WI38 (cell line): Measurements from ENCODE around the gene SRGAP3.

ENCODE experiments used
- H3K4me3 ChIP-seq: 2 replicates; pipeline ENCODE4 v1.5.1; 2011; ENCODE audit warnings: low read depth, mild to moderate bottlenecking, control low read depth, low read length
- TF ChIP-seq, protein P1 (sequence below): IDR thresholded peaks from 2 replicates; pipeline ENCODE4 v1.5.1; 2012; ENCODE audit warnings: low read depth, mild to moderate bottlenecking, control low read depth, low read length

The SRGAP3 gene

DNA sequence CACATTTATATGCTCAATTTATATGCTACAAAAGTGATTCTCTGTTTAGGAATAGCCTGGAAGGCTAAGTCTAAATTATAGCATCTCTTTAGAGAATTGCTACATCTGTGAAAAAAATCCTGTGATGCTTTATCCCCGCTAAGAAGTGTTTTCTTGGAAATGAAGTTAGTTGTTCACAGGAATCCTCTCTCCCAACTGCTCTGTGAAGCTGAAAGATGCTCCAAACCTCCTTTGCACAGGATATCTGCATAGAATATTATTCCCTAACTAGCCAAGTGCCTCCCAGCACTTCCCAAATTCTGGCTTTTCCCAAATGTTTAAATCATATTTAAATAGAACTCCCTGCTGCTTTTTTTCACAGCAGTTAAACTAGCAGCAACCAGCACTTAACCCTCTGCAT is 132.2 kb downstream of the SRGAP3 start:
- TF ChIP-seq, protein P1, sequence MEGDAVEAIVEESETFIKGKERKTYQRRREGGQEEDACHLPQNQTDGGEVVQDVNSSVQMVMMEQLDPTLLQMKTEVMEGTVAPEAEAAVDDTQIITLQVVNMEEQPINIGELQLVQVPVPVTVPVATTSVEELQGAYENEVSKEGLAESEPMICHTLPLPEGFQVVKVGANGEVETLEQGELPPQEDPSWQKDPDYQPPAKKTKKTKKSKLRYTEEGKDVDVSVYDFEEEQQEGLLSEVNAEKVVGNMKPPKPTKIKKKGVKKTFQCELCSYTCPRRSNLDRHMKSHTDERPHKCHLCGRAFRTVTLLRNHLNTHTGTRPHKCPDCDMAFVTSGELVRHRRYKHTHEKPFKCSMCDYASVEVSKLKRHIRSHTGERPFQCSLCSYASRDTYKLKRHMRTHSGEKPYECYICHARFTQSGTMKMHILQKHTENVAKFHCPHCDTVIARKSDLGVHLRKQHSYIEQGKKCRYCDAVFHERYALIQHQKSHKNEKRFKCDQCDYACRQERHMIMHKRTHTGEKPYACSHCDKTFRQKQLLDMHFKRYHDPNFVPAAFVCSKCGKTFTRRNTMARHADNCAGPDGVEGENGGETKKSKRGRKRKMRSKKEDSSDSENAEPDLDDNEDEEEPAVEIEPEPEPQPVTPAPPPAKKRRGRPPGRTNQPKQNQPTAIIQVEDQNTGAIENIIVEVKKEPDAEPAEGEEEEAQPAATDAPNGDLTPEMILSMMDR = no peak
- H3K4me3 ChIP-seq = no peak overlapping the region

DNA sequence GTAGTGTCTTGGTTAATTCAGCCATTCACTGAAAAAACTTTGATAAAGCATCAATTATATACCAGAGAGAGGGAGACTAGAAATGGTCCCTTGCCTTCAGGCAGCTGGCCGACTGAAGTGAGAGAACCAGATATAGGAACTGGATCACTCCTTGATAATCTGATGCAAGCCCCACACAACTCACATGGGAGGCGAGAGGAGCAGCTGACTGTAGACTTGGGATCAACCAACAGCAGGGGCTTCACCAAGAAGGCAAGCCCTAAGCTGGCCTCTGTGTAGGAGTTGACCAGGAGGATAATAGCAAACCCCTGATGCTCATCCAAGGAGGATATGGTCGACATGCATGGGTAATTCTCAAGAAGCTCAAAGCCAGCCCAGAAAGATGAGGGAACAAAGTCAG is 133.1 kb downstream of the SRGAP3 start:
- TF ChIP-seq, protein P1 = no peak
- no peak overlapping the region for H3K4me3 ChIP-seq

DNA sequence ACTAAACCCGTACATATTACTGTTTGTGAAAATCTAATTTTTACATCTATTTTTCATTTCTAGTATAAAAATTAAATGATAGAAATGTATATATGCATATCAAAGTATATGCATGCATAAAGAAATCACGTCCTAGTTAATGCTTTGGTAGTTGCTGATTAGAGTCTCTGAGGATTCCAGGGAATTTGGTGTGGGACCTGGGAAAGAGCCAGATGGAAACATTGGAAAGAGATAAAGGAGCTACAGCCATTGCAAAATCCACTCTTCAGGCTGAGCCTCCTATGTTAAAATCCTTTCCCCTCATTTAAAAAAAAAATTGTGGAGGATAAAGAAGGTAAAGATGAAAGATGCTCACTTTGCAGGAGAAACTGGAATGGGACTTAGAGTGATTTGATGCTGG is 134.1 kb downstream of the SRGAP3 start:
- H3K4me3 ChIP-seq = no peak overlapping the region
- TF ChIP-seq, protein P1 = no peak

DNA sequence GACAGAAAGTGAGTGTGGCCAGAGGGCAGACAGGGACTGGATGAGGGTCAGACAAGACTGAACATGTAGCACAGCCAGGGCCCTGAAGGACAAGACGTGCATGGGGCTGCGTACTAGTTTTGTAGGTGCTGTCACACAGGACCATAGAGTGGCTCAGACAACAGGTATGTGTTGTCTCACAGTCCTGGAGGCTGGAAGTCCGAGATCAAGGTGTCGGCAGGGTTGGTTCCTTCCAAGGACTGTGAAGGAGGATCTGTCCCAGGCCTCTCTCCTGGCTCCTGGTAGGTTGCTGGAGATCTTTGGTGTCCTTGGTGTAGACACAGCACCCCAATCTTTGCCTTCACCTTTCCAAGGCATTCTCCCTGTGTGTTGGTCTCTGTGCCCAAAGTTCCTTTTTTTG is 136.4 kb downstream of the SRGAP3 start:
- no peak overlapping the region for H3K4me3 ChIP-seq
- TF ChIP-seq, protein P1 = no peak

DNA sequence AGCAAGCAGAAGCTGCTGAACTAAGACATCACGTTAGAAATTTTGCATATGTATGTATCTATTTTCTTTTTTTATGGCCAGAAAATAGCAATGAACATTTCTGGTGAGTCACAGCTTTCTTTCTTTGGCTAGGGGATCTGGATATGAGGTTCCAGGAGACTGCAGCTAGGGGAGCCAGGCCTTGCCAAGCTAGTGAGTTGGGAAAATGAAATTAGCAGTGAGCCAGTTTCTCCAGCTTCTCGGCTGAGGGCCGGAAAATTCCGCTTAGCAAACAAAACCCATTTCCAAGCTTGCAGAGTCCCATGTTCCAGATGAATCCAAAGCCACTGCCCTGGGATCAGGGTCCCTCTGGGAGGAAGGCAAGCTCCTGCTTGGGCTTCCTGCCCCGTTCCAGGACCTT is 137.6 kb downstream of the SRGAP3 start:
- no peak overlapping the region for H3K4me3 ChIP-seq
- TF ChIP-seq, protein P1 = no peak

DNA sequence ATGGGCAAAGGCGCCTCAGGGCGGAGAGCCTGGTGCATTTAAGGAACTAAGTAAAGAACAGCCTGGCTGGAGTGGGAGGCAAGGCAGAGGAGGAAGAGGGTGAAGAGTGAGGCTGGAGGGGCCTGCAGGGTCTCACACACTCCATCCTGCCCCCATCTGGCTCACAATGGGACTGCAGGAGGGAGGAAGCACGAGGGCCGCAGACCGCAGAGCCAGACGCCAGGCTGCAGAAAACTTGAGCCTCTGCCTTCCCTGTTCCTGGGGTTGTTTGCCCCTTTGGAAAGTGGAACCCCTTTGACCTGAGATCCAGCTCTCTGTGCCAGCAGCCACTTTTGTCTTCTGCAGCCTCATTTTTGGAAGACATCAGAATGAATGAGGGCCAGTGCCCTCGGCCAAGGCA is 138.0 kb downstream of the SRGAP3 start:
- TF ChIP-seq, protein P1 = no peak
- H3K4me3 ChIP-seq = no peak overlapping the region

DNA sequence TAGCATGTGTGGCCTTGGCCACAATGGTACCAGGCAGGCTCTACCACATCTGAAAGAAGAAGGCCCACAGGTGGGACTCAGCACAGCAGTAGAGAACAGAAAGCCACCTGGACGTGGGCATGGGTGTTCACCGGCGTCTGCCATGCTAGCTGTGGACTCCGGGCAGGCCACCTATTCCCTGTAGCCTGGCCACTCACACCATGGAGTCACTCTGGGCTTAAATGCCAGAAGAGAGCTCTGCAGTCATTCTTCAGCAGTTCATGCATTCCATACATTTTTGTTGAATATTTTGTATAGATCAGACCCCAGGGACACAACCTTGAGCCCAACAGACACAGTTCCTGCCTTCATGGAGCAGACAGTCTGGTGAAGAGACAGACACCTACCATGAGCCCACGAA is 138.6 kb downstream of the SRGAP3 start:
- TF ChIP-seq, protein P1 = no peak
- H3K4me3 ChIP-seq = no peak overlapping the region
